ENCODE data around the gene SGPP2. TPM values are rescaled to one million over a fixed set of nuclear protein-coding genes. Genes with fewer than 3 reads are reported as not detected.

Gene SGPP2
- total RNA-seq, 3 donors from 2014 or later: 0.32 to 8.8 (median 1.3) TPM

- H3K4me1 ChIP-seq: no peaks in the 10 kb centered on the region
- TF ChIP-seq CTCF (IDR thresholded peaks at IDR 0.05) (no peak), POLR2A (IDR thresholded peaks at IDR 0.05) (no peak), POLR2AphosphoS5 (IDR thresholded peaks at IDR 0.05) (no peak)
- H3K27me3 ChIP-seq: no peaks in the 10 kb centered on the region
- intact Hi-C loops (cut with DNase I; ENCODE audit: low total_unique reads): no loop called here
- H3K9me3 ChIP-seq: no peaks in the 10 kb centered on the region
- no peaks in the 10 kb centered on the region for H3K36me3 ChIP-seq
- H3K4me3 ChIP-seq: no peak overlapping the region
- H3K27ac ChIP-seq: no peak overlapping the region
- no peak for DNase-seq (ENCODE audit: low spot score in 2 of 2)
These were observed 41.4 kb downstream of the SGPP2 start for GRCh38 chr2:222465746-222466145.

DNA sequence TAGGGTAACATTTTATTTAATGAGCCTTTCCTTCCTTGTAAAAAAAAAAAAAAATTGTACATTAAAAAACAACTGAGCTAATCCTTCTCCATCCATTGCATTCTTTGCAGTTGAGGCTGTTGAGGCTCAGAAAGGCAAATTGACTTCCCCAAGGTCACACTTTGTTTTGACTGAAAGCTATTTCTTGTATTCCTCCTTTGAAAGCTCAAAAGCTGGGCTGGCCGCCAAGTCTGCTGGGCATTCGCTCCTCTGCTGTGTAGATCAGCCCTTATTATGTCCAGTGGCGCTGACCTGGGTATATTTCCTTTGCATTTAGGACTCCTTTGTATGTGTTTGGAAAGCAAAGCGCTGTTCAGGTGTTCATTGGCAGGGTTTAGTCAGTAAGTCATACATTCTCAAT is 44.0 kb downstream of the SGPP2 start:
- H3K4me1 ChIP-seq: no peaks in the 10 kb centered on the region
- no peak for TF ChIP-seq CTCF (IDR thresholded peaks at IDR 0.05)
- TF ChIP-seq POLR2AphosphoS5 (IDR thresholded peaks at IDR 0.05): no peak
- TF ChIP-seq POLR2A (IDR thresholded peaks at IDR 0.05): no peak
- DNase-seq (ENCODE audit: low spot score in 2 of 2): no peak
- H3K27ac ChIP-seq: no peak overlapping the region
- no peaks in the 10 kb centered on the region for H3K9me3 ChIP-seq
- no peak overlapping the region for H3K4me3 ChIP-seq
- no peaks in the 10 kb centered on the region for H3K36me3 ChIP-seq
- intact Hi-C loops (cut with DNase I; ENCODE audit: low total_unique reads): no loop called here
- H3K27me3 ChIP-seq: no peaks in the 10 kb centered on the region

- intact Hi-C loops (cut with DNase I; ENCODE audit: low total_unique reads): no loop called here
- DNase-seq (ENCODE audit: low spot score in 2 of 2): no peak
These were observed 46.6 kb downstream of the SGPP2 start for GRCh38 chr2:222470802-222471468.

DNA sequence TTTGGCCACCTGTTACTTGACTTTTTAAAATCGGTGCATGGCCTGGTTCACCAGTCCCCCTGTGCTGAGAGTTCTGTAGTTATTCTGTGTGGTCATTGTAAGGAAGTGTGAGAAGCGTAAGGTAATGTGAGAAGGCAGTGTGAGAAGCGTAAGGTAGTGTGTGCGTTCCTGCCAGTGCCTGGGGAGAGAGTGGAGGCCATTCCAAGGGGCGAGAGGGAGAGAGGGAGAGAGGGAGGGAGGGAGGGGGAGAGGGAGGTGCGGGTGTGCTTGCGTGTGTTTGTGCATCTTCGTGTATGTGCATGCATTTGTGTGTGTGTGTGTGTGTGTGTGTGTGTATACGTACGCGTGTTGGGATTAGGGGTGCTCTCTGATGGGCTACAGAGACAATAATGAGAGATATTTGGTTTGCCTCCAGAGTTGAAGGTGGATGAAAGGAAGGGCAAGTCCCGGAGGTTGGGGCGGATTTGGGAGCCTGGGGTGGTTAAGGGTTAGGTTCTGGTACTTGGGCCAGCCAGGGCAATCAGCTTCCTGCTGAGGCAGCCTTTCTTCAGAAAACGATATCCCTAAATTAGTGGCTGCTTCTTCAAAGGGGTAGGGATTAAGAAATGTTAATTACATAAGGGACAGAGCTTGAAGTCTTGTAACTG is 53.7 kb downstream of the SGPP2 start:
- TF ChIP-seq POLR2A (IDR thresholded peaks at IDR 0.05) (no peak), POLR2AphosphoS5 (IDR thresholded peaks at IDR 0.05) (no peak), CTCF (IDR thresholded peaks at IDR 0.05) (no peak)
- H3K36me3 ChIP-seq: no peaks in the 10 kb centered on the region
- intact Hi-C loops (cut with DNase I; ENCODE audit: low total_unique reads): no loop called here

More at GRCh38 chr2:222470802-222471468, 46.6 kb downstream of the SGPP2 start:
- TF ChIP-seq CTCF (IDR thresholded peaks at IDR 0.05) (no peak), POLR2A (IDR thresholded peaks at IDR 0.05) (no peak), POLR2AphosphoS5 (IDR thresholded peaks at IDR 0.05) (no peak)
- Histone ChIP-seq H3K36me3 (no peaks in the 10 kb centered on the region), H3K4me1 (no peaks in the 10 kb centered on the region), H3K9me3 (no peaks in the 10 kb centered on the region), H3K27me3 (no peaks in the 10 kb centered on the region), H3K4me3 (no peak overlapping the region), H3K27ac (no peak overlapping the region)

GRCh38 chr2:222479859-222480258 is 55.5 kb downstream of the SGPP2 start:
- Histone ChIP-seq H3K9me3 (no peaks in the 10 kb centered on the region), H3K27me3 (no peaks in the 10 kb centered on the region), H3K27ac (no peak overlapping the region), H3K36me3 (no peaks in the 10 kb centered on the region), H3K4me1 (no peaks in the 10 kb centered on the region), H3K4me3 (no peak overlapping the region)
- TF ChIP-seq CTCF (IDR thresholded peaks at IDR 0.05) (no peak), POLR2AphosphoS5 (IDR thresholded peaks at IDR 0.05) (no peak), POLR2A (IDR thresholded peaks at IDR 0.05) (no peak)
- intact Hi-C loops (cut with DNase I; ENCODE audit: low total_unique reads): no loop called here
- no peak for DNase-seq (ENCODE audit: low spot score in 2 of 2)

More for the DNA sequence above, 53.7 kb downstream of the SGPP2 start:
- no peaks in the 10 kb centered on the region for H3K27me3 ChIP-seq
- no peaks in the 10 kb centered on the region for H3K4me1 ChIP-seq
- H3K9me3 ChIP-seq: no peaks in the 10 kb centered on the region
- DNase-seq (ENCODE audit: low spot score in 2 of 2): no peak
- no peak overlapping the region for H3K27ac ChIP-seq
- H3K4me3 ChIP-seq: no peak overlapping the region
